Activated CD4-positive, alpha-beta T cell treated with anti-CD3 and anti-CD28 coated beads, Interleukin-2, amount 10 ng/mL, durations not matched to agents 7 days and 5 days (primary cell): ENCODE data around the gene ZC3H18. TPM values are rescaled to one million over a fixed set of nuclear protein-coding genes. Genes with fewer than 3 reads are reported as not detected.
A peak's percentile ranks its signal among the peaks of the same experiment; 100 is the strongest.

ENCODE experiments used
- CTCF ChIA-PET: fragments of 350-600 bp; sonication (Branson Sonifier 250); formaldehyde crosslinking; loops from one replicate; lab custom pipeline; 2021; ENCODE audit warnings: antibody characterized with exemption; lab: Charles Lee
- POLR2A ChIA-PET: fragments of 350-600 bp; sonication (Branson Sonifier 250); formaldehyde crosslinking; loops from one replicate; lab custom pipeline; 2021; ENCODE audit warnings: antibody characterized with exemption; lab: Charles Lee
- DNase-seq: peaks from one replicate; pipeline ENCODE4 v3.0.0-alpha.2; 2020
- H3K27ac Mint-ChIP-seq: one replicate; pipeline ENCODE4 v1.8.0; 2021; ENCODE audit warnings: mild to moderate bottlenecking, moderate library complexity, mixed read lengths
- H3K27me3 Mint-ChIP-seq: one replicate; pipeline ENCODE4 v1.8.0; 2021; ENCODE audit warnings: mixed read lengths
- H3K36me3 Mint-ChIP-seq: one replicate; pipeline ENCODE4 v1.8.0; 2021; ENCODE audit warnings: low read depth, mixed read lengths
- H3K4me1 Mint-ChIP-seq: one replicate; pipeline ENCODE4 v1.8.0; 2021; ENCODE audit warnings: mixed read lengths
- H3K4me3 Mint-ChIP-seq: one replicate; pipeline ENCODE4 v1.8.0; 2021; ENCODE audit warnings: mild to moderate bottlenecking, moderate library complexity, mixed read lengths
- H3K9me3 Mint-ChIP-seq: one replicate; pipeline ENCODE4 v1.8.0; 2021; ENCODE audit warnings: mixed read lengths
- total RNA-seq, 2 experiments: library from RNA; stranded (reverse); gene quantifications; one replicate each; pipeline ENCODE4 v1.2.3, GENCODE V29; 2021

The ZC3H18 gene
- total RNA-seq, 2 experiments from 2014 or later, result 77.1 to 87.0 TPM

DNA sequence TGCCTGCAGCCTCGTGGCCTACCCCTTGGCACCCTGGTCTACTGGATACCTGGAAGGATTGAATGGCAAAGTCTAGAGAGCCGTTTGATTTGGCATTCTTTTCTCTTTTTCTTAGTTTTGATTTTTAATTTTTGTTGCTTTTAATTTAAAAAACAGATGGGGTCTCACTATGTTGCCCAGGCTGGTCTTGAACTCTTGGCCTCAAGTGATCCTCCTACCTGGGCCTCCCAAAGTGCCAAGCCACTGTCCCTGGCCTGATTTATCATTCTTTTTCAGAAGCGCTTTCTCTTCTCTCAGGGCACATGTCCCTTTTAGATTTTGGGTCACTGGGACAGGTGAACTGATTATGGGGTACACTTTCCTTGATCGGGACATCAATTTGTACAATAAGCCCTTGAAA lies 10.8 kb downstream of the ZC3H18 start:
- Mint-ChIP-seq H3K36me3 (peaks cover 33% of the 10 kb centered on the region), H3K27me3 (no peaks in the 10 kb centered on the region), H3K4me1 (peaks cover 45% of the 10 kb centered on the region), H3K4me3 (no peak overlapping the region), H3K27ac (peak overlapping the region; percentile 46), H3K9me3 (no peaks in the 10 kb centered on the region)
- CTCF ChIA-PET, result interaction anchor here (1.4 kb wide), 1 partner anchor 8 kb away, joined by 5 read pairs; no protein-coding TSS in a partner anchor
- no peak for DNase-seq
- POLR2A ChIA-PET, result no interaction called here

DNA sequence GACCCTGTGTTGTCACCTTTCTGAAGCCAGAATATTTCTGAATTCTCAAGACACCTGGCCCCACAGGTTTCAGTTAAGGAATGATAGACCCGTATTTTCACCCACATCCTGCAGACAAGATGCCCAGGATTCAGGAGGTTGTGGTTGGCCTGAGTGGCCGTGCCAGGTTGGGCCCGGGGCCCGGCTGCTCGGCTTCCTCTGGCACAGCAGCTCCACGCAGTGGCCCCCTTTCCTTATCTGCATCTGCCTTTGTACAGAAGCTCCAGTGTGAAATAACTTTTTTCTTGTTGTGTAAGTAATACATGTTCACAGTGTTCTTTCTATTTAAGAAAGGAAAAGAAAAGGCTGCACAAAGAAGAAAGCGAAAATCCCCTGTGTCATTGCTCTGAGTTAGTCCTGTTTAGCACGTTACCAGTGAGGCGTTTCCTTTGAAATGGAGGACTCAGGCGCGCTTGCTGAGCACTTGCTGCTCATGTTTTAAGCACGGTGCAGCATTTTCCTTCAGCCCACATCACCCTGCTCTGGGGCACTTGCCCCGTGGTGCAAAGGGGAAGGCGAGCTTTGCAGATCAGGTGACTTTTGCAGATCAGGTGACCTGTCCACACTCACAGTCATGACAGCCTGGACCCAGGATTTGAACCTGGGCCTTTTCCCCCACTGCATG lies 12.8 kb downstream of the ZC3H18 start:
- Mint-ChIP-seq H3K27me3 (no peaks in the 10 kb centered on the region), H3K27ac (peak overlapping the region; percentile 69), H3K36me3 (peaks cover 33% of the 10 kb centered on the region), H3K4me1 (peaks cover 47% of the 10 kb centered on the region), H3K4me3 (no peak overlapping the region), H3K9me3 (no peaks in the 10 kb centered on the region)
- no peak for DNase-seq
- ChIA-PET CTCF (no interaction called here), POLR2A (no interaction called here)

DNA sequence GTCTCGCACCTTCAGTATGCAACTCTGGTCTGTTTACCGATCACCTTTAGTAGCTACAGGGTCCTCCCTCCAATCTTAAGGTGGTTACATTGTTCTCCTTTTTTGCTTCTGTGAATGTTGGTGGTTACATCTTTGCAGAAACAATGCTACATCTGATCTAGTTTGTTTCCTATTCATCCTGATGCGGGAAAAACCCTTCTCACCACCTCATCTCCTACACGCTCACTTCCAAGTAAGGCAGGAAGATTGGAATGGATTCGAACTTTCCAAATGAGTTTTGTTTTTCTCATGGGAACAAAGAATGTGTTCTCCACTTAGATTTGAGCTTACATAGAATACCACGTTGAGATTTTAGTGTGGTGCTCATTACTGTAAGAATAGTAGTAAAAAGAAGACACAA lies 14.5 kb downstream of the ZC3H18 start:
- Mint-ChIP-seq H3K36me3 (peaks cover 38% of the 10 kb centered on the region), H3K27me3 (no peaks in the 10 kb centered on the region)

DNA sequence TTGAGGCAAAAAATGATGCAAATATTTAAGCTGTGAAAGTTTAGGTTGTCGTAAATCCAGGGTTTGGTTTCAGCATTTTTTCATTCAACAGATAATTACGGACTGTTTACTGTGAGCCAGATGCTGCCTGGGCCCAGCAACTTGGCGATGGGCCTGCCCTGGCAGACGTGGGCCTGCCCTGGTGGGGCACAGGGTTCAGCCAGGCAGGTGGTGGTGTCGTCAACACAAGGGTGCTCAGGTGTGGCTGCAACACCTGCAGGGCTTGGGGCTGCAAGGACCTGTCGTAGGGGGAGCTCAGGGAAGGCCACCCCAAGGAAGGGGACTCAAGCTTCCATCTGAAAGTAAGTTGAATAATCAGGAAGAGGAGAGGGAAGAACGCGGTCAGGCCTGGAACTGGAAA lies 15.1 kb downstream of the ZC3H18 start:
- H3K4me3 Mint-ChIP-seq, result no peak overlapping the region
- no peak for DNase-seq
- no peaks in the 10 kb centered on the region for H3K9me3 Mint-ChIP-seq
- POLR2A ChIA-PET, result no interaction called here
- no peaks in the 10 kb centered on the region for H3K27me3 Mint-ChIP-seq
- H3K36me3 Mint-ChIP-seq, result peaks cover 37% of the 10 kb centered on the region
- peaks cover 52% of the 10 kb centered on the region for H3K4me1 Mint-ChIP-seq
- H3K27ac Mint-ChIP-seq, result no peak overlapping the region
- CTCF ChIA-PET, result no interaction called here

More for the DNA sequence above, 14.5 kb downstream of the ZC3H18 start:
- ChIA-PET CTCF (interaction anchor here (0.6 kb wide), 1 partner anchor 18 kb away, joined by 3 read pairs; no protein-coding TSS in a partner anchor), POLR2A (no interaction called here)
- H3K4me1 Mint-ChIP-seq, result peaks cover 52% of the 10 kb centered on the region
- no peaks in the 10 kb centered on the region for H3K9me3 Mint-ChIP-seq
- no peak overlapping the region for H3K4me3 Mint-ChIP-seq
- H3K27ac Mint-ChIP-seq, result no peak overlapping the region
- no peak for DNase-seq

DNA sequence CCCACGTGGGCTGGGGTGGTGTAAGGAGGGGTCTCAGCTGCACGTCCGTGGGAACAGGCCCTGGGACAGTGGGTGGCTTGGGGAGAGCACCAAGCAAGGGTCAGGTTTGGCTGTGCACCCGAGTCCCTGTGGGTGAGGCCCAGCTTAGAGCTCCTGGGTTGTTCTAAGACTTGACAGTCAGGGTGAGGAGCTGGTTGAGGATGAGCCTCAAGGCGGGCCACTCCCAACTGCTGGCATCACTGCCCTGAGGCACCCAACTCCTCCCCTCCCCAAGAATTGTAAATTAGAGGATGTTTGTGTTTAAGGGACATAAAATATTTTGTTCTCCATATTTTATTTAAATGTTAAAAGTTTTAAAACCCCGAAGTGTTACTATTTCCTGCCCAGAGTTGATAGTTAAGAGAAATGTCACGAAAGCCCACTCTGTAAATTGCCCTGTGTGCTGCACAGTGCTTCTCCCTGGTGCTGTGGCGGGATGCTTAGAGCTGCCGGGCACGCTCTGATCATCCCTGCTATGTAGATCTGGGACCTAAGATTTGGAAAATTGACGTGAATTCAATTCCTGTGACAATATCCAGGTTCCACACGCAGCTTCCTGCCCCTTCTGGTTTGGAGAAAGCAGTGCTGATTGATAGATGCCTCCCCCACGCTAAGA lies 15.9 kb downstream of the ZC3H18 start:
- Mint-ChIP-seq H3K4me1 (peaks cover 47% of the 10 kb centered on the region), H3K36me3 (peaks cover 34% of the 10 kb centered on the region), H3K9me3 (no peaks in the 10 kb centered on the region), H3K27me3 (no peaks in the 10 kb centered on the region), H3K4me3 (no peak overlapping the region), H3K27ac (no peak overlapping the region)
- ChIA-PET POLR2A (no interaction called here), CTCF (no interaction called here)
- DNase-seq, result no peak

DNA sequence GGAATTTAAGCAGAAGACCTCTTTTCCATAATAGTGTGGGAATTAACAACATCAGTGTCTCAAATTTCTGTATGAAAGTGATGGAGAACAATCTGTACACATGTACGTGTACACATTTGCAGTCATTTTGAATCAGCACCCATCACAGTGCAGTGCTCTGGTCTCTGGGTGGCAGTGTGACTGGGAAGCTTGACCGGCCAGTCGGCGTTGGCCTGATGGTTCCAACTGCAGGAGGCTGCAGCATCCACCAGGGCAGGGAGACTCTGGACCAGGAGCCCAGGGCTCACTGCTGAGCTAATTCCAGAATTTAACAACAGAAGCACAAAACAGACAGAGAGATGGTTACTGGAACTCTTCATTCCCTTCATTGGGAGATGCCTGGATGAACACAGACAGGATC lies 17.9 kb downstream of the ZC3H18 start:
- Mint-ChIP-seq H3K9me3 (no peaks in the 10 kb centered on the region), H3K4me3 (no peak overlapping the region), H3K27me3 (no peaks in the 10 kb centered on the region), H3K27ac (peak overlapping the region; percentile 74), H3K36me3 (peaks cover 42% of the 10 kb centered on the region), H3K4me1 (peaks cover 45% of the 10 kb centered on the region)
- CTCF ChIA-PET, result interaction anchor here (1.1 kb wide), 1 partner anchor 277 kb away, joined by 3 read pairs; no protein-coding TSS in a partner anchor
- POLR2A ChIA-PET, result no interaction called here
- DNase-seq, result no peak

DNA sequence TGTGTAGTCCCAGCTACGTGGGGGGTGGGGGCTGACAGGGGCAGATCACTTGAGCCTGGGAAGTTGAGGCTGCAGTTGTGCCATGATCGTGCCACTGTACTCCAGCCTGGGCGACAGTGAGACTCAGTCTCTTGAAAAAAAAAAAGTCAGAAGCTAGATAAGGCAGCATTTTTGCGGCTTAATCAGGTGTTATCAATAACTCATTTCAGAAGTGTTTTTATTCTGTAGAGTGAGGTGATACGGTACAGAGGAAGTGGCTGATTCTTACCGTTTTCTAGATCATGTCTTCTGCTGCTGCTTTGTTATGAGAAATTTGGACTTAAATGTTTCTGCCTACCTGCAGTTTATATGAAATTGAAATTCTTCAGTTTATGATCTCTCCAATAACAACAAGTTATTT lies 18.6 kb downstream of the ZC3H18 start:
- Mint-ChIP-seq H3K9me3 (no peaks in the 10 kb centered on the region), H3K4me3 (no peak overlapping the region), H3K4me1 (peaks cover 43% of the 10 kb centered on the region), H3K27ac (peak overlapping the region; percentile 74), H3K27me3 (no peaks in the 10 kb centered on the region), H3K36me3 (peaks cover 44% of the 10 kb centered on the region)
- CTCF ChIA-PET, result interaction anchor here (1.1 to 1.3 kb wide), 2 partner anchors 18 to 276 kb away, joined by 3 to 4 read pairs; partner anchors contain the start of gene ZC3H18
- POLR2A ChIA-PET, result no interaction called here
- DNase-seq, result no peak

DNA sequence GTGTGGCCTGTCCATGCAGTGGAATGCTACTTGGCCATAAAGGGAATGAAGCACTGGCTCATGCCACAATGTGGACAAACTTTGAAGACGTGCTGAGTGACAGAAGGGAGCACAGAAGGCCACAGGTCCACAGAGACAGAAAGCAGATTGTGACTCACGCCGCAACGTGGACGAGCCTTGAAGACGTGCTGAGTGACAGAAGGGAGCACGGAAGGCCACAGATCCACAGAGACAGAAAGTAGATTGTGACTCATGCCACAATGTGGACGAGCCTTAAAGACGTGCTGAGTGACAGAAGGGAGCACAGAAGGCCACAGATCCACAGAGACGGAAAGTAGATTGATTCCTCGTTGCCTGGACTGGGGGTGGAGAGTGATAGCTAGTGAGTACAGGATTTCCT lies 19.2 kb downstream of the ZC3H18 start:
- ChIA-PET POLR2A (no interaction called here), CTCF (interaction anchor here (0.9 to 1.3 kb wide), 3 partner anchors 19 to 134 kb away, joined by 3 to 4 read pairs (median 3); partner anchors contain the start of gene ZC3H18)
- no peak overlapping the region for H3K4me3 Mint-ChIP-seq
- no peaks in the 10 kb centered on the region for H3K27me3 Mint-ChIP-seq
- H3K27ac Mint-ChIP-seq, result peak overlapping the region; percentile 74
- H3K9me3 Mint-ChIP-seq, result no peaks in the 10 kb centered on the region
- H3K36me3 Mint-ChIP-seq, result peaks cover 44% of the 10 kb centered on the region
- H3K4me1 Mint-ChIP-seq, result peaks cover 43% of the 10 kb centered on the region
- DNase-seq, result no peak

DNA sequence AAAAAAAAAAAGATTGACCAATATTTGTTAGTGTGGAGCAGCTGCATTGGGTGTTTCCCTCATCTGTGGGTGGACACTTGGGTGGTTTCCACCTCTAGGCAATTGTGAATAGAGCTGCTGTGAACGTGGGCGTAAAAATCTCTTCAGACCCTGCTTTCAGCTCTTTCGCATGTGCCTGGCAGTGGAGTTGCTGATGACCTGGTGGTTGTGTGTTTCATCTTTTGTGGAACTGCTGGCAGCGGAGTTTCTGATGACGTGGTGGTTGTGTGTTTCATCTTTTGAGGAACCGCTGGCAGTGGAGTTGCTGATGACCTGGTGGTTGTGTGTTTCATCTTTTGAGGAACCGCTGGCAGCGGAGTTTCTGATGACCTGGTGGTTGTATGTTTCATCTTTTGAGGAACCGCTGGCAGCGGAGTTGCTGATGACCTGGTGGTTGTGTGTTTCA lies 21.4 kb downstream of the ZC3H18 start:
- ChIA-PET POLR2A (interaction anchor here (0.6 kb wide), 1 partner anchor 21 kb away, joined by 5 read pairs; the partner anchor contains the start of gene ZC3H18), CTCF (interaction anchor here (0.6 kb wide), 3 partner anchors 50 to 723 kb away, joined by 3 read pairs; no protein-coding TSS in a partner anchor)
- DNase-seq, result no peak
- peaks cover 37% of the 10 kb centered on the region for H3K4me1 Mint-ChIP-seq
- H3K27me3 Mint-ChIP-seq, result no peaks in the 10 kb centered on the region
- H3K27ac Mint-ChIP-seq, result peak overlapping the region; percentile 47
- no peaks in the 10 kb centered on the region for H3K9me3 Mint-ChIP-seq
- peaks cover 47% of the 10 kb centered on the region for H3K36me3 Mint-ChIP-seq
- H3K4me3 Mint-ChIP-seq, result no peak overlapping the region

DNA sequence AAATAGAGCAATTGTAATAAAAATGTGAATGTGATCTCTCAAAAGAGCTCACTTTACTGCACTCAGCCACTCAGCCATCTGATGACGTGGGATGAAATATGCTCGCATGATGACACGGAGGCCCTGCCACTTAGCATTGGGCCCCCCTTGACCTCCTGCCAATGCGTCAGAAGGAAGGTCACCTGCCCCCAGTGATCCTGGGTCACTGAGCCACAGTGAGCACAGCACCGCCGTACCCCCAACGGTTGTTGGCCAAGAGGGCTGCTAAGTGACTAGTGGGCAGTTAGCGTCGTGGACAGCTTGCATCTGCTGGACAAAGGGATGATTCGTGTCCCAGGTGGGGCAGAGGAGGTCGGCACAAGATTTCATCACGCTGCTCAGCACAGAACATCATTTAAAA lies 22.9 kb downstream of the ZC3H18 start:
- no peaks in the 10 kb centered on the region for H3K27me3 Mint-ChIP-seq
- no peak overlapping the region for H3K4me3 Mint-ChIP-seq
- POLR2A ChIA-PET, result no interaction called here
- peaks cover 27% of the 10 kb centered on the region for H3K4me1 Mint-ChIP-seq
- H3K27ac Mint-ChIP-seq, result no peak overlapping the region
- CTCF ChIA-PET, result no interaction called here
- no peak for DNase-seq
- peaks cover 33% of the 10 kb centered on the region for H3K36me3 Mint-ChIP-seq
- H3K9me3 Mint-ChIP-seq, result no peaks in the 10 kb centered on the region

DNA sequence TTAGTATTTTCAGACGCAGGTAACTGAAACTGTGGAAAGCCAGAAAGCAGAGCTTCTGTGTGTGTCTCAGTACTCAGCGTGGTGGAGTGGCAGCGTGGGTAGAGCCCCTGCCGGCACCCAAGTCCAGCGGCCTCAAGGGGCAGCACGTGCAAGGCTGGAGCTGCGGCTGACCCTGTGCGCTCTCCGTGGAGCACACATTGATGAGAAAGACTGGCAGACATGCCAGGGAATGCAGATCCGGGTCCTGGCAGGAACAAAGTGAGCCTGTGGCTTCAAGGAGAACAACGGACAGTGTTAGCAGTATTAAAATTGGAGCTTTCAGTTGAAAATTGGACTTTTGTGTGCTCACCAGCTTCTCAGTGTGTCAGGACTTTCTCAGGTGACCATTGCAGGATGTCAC lies 23.3 kb downstream of the ZC3H18 start:
- Mint-ChIP-seq H3K9me3 (no peaks in the 10 kb centered on the region), H3K27ac (no peak overlapping the region), H3K36me3 (peaks cover 28% of the 10 kb centered on the region), H3K4me3 (no peak overlapping the region), H3K27me3 (no peaks in the 10 kb centered on the region), H3K4me1 (peaks cover 22% of the 10 kb centered on the region)
- no peak for DNase-seq
- CTCF ChIA-PET, result no interaction called here
- POLR2A ChIA-PET, result no interaction called here

DNA sequence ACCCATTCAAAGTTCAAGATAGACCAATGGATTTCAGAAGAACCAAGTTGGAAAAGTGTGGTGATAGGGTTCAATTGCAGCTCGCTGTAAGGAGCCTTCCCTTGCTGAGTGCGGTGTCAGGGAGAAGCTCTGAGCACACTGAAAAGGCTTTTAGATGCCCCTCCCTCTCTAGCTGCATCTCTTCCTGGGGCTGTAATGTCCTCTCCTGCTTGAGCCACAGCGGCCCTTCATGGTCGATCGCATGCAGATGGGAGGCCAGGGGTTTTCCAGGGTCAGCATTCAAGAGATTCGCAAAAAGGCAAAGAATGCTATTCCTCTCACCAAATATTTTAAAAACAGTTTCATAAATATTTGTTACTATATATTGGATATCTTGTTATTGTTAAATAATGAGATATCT lies 23.7 kb downstream of the ZC3H18 start:
- peaks cover 26% of the 10 kb centered on the region for H3K36me3 Mint-ChIP-seq
- no peak overlapping the region for H3K4me3 Mint-ChIP-seq
- ChIA-PET POLR2A (no interaction called here), CTCF (no interaction called here)
- DNase-seq, result no peak
- no peak overlapping the region for H3K27ac Mint-ChIP-seq
- H3K9me3 Mint-ChIP-seq, result no peaks in the 10 kb centered on the region
- H3K4me1 Mint-ChIP-seq, result peaks cover 19% of the 10 kb centered on the region
- no peaks in the 10 kb centered on the region for H3K27me3 Mint-ChIP-seq

DNA sequence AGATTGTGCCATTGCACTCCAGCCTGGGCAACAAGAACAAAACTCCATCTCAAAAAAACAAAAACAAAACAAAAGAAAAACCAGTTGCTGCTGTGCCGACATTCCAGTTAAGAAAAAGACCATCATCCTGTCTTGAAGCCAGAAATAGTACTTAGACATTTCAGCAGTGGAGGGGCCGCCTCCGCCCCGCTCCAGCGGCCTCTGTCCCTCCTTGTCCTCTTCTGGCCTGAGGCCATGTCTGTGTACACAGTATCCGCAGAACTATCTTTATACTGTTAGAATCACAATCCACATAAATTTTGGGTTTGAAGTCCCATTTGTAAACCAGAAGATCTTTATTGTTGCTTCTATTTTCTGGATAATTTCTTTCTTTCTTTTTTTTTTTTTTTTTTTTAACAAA lies 24.9 kb downstream of the ZC3H18 start:
- POLR2A ChIA-PET, result no interaction called here
- no peak overlapping the region for H3K4me3 Mint-ChIP-seq

More for the DNA sequence above, 24.9 kb downstream of the ZC3H18 start:
- no peaks in the 10 kb centered on the region for H3K27me3 Mint-ChIP-seq
- DNase-seq, result no peak
- H3K36me3 Mint-ChIP-seq, result peaks cover 21% of the 10 kb centered on the region
- no peak overlapping the region for H3K27ac Mint-ChIP-seq
- CTCF ChIA-PET, result interaction anchor here (1.2 kb wide), 1 partner anchor 15 kb away, joined by 3 read pairs; no protein-coding TSS in a partner anchor
- H3K4me1 Mint-ChIP-seq, result peaks cover 10% of the 10 kb centered on the region
- no peaks in the 10 kb centered on the region for H3K9me3 Mint-ChIP-seq
